ENCODE measurements around the gene MAGI1.

MAGI1 gene

GRCh38 chr3:65875393-65876027 lies 163.2 kb downstream of the MAGI1 start:
- no peak for DNase-seq (ENCODE audit: low read depth)
- no peak for TF ChIP-seq CTCF (conservative IDR thresholded peaks at IDR 0.05; ENCODE audit: low read depth, low read length)
- H3K4me3 ChIP-seq (ENCODE audit: low read length) = no peak overlapping the region

GRCh38 chr3:65873869-65874268 lies 164.8 kb downstream of the MAGI1 start:
- TF ChIP-seq CTCF (conservative IDR thresholded peaks at IDR 0.05; ENCODE audit: low read depth, low read length) = no peak
- H3K4me3 ChIP-seq (ENCODE audit: low read length) = no peak overlapping the region
- DNase-seq (ENCODE audit: low read depth) = no peak

GRCh38 chr3:65873028-65873427 lies 165.7 kb downstream of the MAGI1 start:
- TF ChIP-seq CTCF (conservative IDR thresholded peaks at IDR 0.05; ENCODE audit: low read depth, low read length) = no peak
- no peak for DNase-seq (ENCODE audit: low read depth)
- H3K4me3 ChIP-seq (ENCODE audit: low read length) = no peak overlapping the region

- TF ChIP-seq CTCF (conservative IDR thresholded peaks at IDR 0.05; ENCODE audit: low read depth, low read length) = no peak
- H3K4me3 ChIP-seq (ENCODE audit: low read length) = no peak overlapping the region
- peak; percentile 36 for DNase-seq (ENCODE audit: low read depth)
Measured at GRCh38 chr3:65871305-65872141, 167.2 kb downstream of the MAGI1 start.

GRCh38 chr3:65869798-65870197 lies 168.9 kb downstream of the MAGI1 start:
- no peak overlapping the region for H3K4me3 ChIP-seq (ENCODE audit: low read length)
- no peak for TF ChIP-seq CTCF (conservative IDR thresholded peaks at IDR 0.05; ENCODE audit: low read depth, low read length)
- DNase-seq (ENCODE audit: low read depth) = no peak

- no peak overlapping the region for H3K4me3 ChIP-seq (ENCODE audit: low read length)
- no peak for TF ChIP-seq CTCF (conservative IDR thresholded peaks at IDR 0.05; ENCODE audit: low read depth, low read length)
- no peak for DNase-seq (ENCODE audit: low read depth)
Measured at GRCh38 chr3:65867463-65868210, 171.1 kb downstream of the MAGI1 start.
